ENCODE measurements around the gene TMEM269. TPM values are rescaled to one million over a fixed set of nuclear protein-coding genes. Genes with fewer than 3 reads are reported as not detected.

The TMEM269 gene
- total and polyA plus RNA-seq, 9 of the 15 experiments (the other 6 are each of a cell fraction or from before 2014, with no cell fraction given) = 0.09 to 0.49 (median 0.21) TPM

GRCh38 chr1:42825036-42825851 is 40.5 kb downstream of the TMEM269 start (continued):
- peak; percentile 53; the same call in 1 of the 2 replicates for TF ChIP-seq CEBPB (tag; IDR thresholded peaks at IDR 0.05)
- peak; percentile 54; the same call in 1 of the 2 replicates for TF ChIP-seq MYBL2 (IDR thresholded peaks at IDR 0.05; ENCODE audit: low read depth)
- no peak for TF ChIP-seq MYBL2 (CRISPR knock-in tag; IDR thresholded peaks at IDR 0.05; ENCODE audit: borderline replicate concordance)
- TF ChIP-seq E2F4 (CRISPR knock-in tag; IDR thresholded peaks at IDR 0.05; ENCODE audit: low read depth) = peak; percentile 69; the same call in 1 of the 2 replicates
- TF ChIP-seq SREBF1 (IDR thresholded peaks at IDR 0.05; ENCODE audit: borderline replicate concordance, low read depth, low read length) = no peak
- TF ChIP-seq HOMEZ (CRISPR knock-in tag; IDR thresholded peaks at IDR 0.05) = no peak
- no peak for TF ChIP-seq TFAM (CRISPR knock-in tag; conservative IDR thresholded peaks at IDR 0.05)
- peak; percentile 95 for TF ChIP-seq SOX6 (IDR thresholded peaks at IDR 0.05)
- peak; percentile 91 for TF ChIP-seq BHLHE40 (IDR thresholded peaks at IDR 0.05; ENCODE audit: low read length)
- peak; percentile 95 for TF ChIP-seq PHB2 (IDR thresholded peaks at IDR 0.05; ENCODE audit: low read depth)
- TF ChIP-seq PTTG1 (tag; IDR thresholded peaks at IDR 0.05; ENCODE audit: low read depth) = no peak
- no peak for TF ChIP-seq TGIF2 (CRISPR knock-in tag; IDR thresholded peaks at IDR 0.05)
- 0 out of 2 replicates have a peak, but pooled peaks have one; percentile 47 for TF ChIP-seq ZC3H8 (IDR thresholded peaks at IDR 0.05)
- peak; percentile 74 for TF ChIP-seq PKNOX1 (IDR thresholded peaks at IDR 0.05)
- TF ChIP-seq PML (IDR thresholded peaks at IDR 0.05; ENCODE audit: low read length) = peak; percentile 98
- no peak for TF ChIP-seq RAD21 (CRISPR knock-in tag; conservative IDR thresholded peaks at IDR 0.05 in 1 of 2, IDR thresholded peaks at IDR 0.05 in 1 of 2)
- TF ChIP-seq FOXK1 (CRISPR knock-in tag; IDR thresholded peaks at IDR 0.05; ENCODE audit: borderline replicate concordance) = no peak
- TF ChIP-seq TCF7L2 (IDR thresholded peaks at IDR 0.05; ENCODE audit: low read depth, low read length) = no peak
- TF ChIP-seq ZNF263 (CRISPR knock-in tag; IDR thresholded peaks at IDR 0.05; ENCODE audit: borderline replicate concordance) = peak; percentile 91
- TF ChIP-seq ZBTB49 (CRISPR knock-in tag; IDR thresholded peaks at IDR 0.05; ENCODE audit: borderline replicate concordance) = no peak
- TF ChIP-seq ZNF583 (CRISPR knock-in tag; IDR thresholded peaks at IDR 0.05) = no peak
